ENCODE results near the gene SFXN2. TPM values are rescaled to one million over a fixed set of nuclear protein-coding genes. Genes with fewer than 3 reads are reported as not detected.

SFXN2 gene
- total RNA-seq, 2 donors from 2014 or later: 30.5 to 32.9 TPM

DNA sequence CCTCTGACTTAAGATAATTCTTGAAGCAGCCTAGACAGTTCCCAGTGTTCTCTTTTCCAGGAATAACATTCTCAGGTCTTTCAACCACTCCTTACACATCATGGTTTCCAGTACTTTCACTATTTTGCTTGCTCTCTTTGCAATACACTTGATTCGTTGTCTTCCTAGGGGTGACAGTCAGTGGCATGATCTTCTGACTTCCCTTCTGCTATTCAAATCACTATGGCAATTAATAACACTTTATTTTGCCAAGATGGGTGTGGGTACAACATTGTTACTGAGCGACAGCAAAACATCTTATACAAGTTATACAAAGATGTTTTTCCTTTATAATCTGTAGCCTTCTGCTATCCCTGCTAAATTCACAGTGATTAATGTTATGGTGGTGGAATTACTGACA lies 15.5 kb upstream of the SFXN2 start:
- TF ChIP-seq, protein P1, sequence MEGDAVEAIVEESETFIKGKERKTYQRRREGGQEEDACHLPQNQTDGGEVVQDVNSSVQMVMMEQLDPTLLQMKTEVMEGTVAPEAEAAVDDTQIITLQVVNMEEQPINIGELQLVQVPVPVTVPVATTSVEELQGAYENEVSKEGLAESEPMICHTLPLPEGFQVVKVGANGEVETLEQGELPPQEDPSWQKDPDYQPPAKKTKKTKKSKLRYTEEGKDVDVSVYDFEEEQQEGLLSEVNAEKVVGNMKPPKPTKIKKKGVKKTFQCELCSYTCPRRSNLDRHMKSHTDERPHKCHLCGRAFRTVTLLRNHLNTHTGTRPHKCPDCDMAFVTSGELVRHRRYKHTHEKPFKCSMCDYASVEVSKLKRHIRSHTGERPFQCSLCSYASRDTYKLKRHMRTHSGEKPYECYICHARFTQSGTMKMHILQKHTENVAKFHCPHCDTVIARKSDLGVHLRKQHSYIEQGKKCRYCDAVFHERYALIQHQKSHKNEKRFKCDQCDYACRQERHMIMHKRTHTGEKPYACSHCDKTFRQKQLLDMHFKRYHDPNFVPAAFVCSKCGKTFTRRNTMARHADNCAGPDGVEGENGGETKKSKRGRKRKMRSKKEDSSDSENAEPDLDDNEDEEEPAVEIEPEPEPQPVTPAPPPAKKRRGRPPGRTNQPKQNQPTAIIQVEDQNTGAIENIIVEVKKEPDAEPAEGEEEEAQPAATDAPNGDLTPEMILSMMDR (conservative IDR thresholded peaks at IDR 0.05): no peak
- no peaks in the 10 kb centered on the region for H3K27me3 Mint-ChIP-seq (ENCODE audit: insufficient read depth)
- Histone ChIP-seq H3K27ac (ENCODE audit: low read depth, low read length) (no peak overlapping the region), H3K27me3 (ENCODE audit: control insufficient read depth, insufficient read depth, low read length, poor library complexity, severe bottlenecking) (no peaks in the 10 kb centered on the region), H3K4me1 (ENCODE audit: control insufficient read depth, insufficient read depth, low read length) (no peaks in the 10 kb centered on the region), H3K36me3 (ENCODE audit: control insufficient read depth, insufficient read depth, low read length) (peaks cover 38% of the 10 kb centered on the region), H3K9ac (ENCODE audit: extremely low read depth, low read length, poor library complexity, severe bottlenecking) (no peak overlapping the region), H3K9me3 (ENCODE audit: control insufficient read depth, low read length) (no peaks in the 10 kb centered on the region), H3K4me3 (ENCODE audit: low read length) (no peak overlapping the region)
- H3K4me3 Mint-ChIP-seq: no peak overlapping the region
- no peaks in the 10 kb centered on the region for H3K9me3 Mint-ChIP-seq
- no peak for DNase-seq
- H3K36me3 Mint-ChIP-seq (ENCODE audit: low read depth): peaks cover 46% of the 10 kb centered on the region
- 100% methylated on average over 1 of the region's 2 CpGs for WGBS, 2 experiments (ENCODE audit: insufficient coverage in 1 of 2, insufficient read length in 1 of 2)
- H3K4me1 Mint-ChIP-seq: no peaks in the 10 kb centered on the region
- no peak overlapping the region for H3K27ac Mint-ChIP-seq

DNA sequence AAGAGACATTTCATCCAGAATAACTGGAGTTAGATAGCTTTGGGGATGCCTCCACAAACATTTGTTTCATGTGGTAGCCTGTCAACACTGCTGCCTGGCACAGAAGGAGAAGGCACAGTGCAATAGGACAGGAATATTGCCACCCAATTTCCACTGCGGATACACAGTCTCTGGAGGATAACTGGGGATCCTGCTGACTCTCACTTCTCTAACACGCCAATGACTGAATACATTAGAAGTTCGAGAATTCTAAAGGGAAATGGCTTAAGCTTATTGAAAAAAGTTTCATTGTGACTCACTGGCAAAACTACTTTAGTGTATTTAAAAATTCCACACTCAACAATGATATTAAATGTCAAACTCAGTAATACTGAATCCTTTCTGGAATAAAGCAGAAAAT lies 13.2 kb upstream of the SFXN2 start:
- 93 to 100% methylated on average over 1 to 3 of the region's 3 CpGs for WGBS, 2 experiments (ENCODE audit: insufficient coverage in 1 of 2, insufficient read length in 1 of 2)
- Histone ChIP-seq H3K27ac (ENCODE audit: low read depth, low read length) (no peak overlapping the region), H3K9me3 (ENCODE audit: control insufficient read depth, low read length) (no peaks in the 10 kb centered on the region), H3K27me3 (ENCODE audit: control insufficient read depth, insufficient read depth, low read length, poor library complexity, severe bottlenecking) (no peaks in the 10 kb centered on the region), H3K36me3 (ENCODE audit: control insufficient read depth, insufficient read depth, low read length) (peaks cover 35% of the 10 kb centered on the region), H3K9ac (ENCODE audit: extremely low read depth, low read length, poor library complexity, severe bottlenecking) (no peak overlapping the region), H3K4me1 (ENCODE audit: control insufficient read depth, insufficient read depth, low read length) (no peaks in the 10 kb centered on the region), H3K4me3 (ENCODE audit: low read length) (no peak overlapping the region)
- TF ChIP-seq, protein P1 (conservative IDR thresholded peaks at IDR 0.05): no peak
- H3K9me3 Mint-ChIP-seq: no peaks in the 10 kb centered on the region
- H3K4me3 Mint-ChIP-seq: no peak overlapping the region
- peaks cover 37% of the 10 kb centered on the region for H3K36me3 Mint-ChIP-seq (ENCODE audit: low read depth)
- H3K27ac Mint-ChIP-seq: no peak overlapping the region
- no peaks in the 10 kb centered on the region for H3K4me1 Mint-ChIP-seq
- DNase-seq: no peak
- no peaks in the 10 kb centered on the region for H3K27me3 Mint-ChIP-seq (ENCODE audit: insufficient read depth)

DNA sequence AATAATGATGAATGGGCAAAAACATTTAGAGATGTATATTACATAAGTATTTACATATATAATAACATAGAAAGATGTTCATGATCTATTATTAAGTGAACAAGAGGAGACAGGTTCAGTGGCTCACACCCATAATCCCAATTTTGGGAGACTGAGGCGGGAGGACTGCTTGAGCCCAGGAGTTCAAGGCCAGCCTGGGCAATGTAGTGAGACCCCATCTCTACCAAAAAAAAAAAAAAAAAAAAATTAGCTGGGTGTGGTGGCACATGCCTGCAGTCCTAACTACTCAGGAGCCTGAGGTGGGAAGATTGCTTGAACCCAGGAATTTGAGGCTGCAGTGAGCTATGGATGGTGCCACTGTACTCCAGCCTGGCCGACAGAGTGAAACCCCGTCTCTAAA lies 12.6 kb upstream of the SFXN2 start:
- Histone ChIP-seq H3K9me3 (ENCODE audit: control insufficient read depth, low read length) (no peaks in the 10 kb centered on the region), H3K4me3 (ENCODE audit: low read length) (no peak overlapping the region), H3K27ac (ENCODE audit: low read depth, low read length) (no peak overlapping the region), H3K4me1 (ENCODE audit: control insufficient read depth, insufficient read depth, low read length) (no peaks in the 10 kb centered on the region), H3K9ac (ENCODE audit: extremely low read depth, low read length, poor library complexity, severe bottlenecking) (no peak overlapping the region), H3K27me3 (ENCODE audit: control insufficient read depth, insufficient read depth, low read length, poor library complexity, severe bottlenecking) (no peaks in the 10 kb centered on the region), H3K36me3 (ENCODE audit: control insufficient read depth, insufficient read depth, low read length) (peaks cover 31% of the 10 kb centered on the region)
- DNase-seq: no peak
- TF ChIP-seq, protein P1 (conservative IDR thresholded peaks at IDR 0.05): no peak
- H3K27me3 Mint-ChIP-seq (ENCODE audit: insufficient read depth): no peaks in the 10 kb centered on the region
- H3K9me3 Mint-ChIP-seq: no peaks in the 10 kb centered on the region
- no peak overlapping the region for H3K4me3 Mint-ChIP-seq
- H3K27ac Mint-ChIP-seq: no peak overlapping the region
- H3K36me3 Mint-ChIP-seq (ENCODE audit: low read depth): peaks cover 32% of the 10 kb centered on the region
- no peaks in the 10 kb centered on the region for H3K4me1 Mint-ChIP-seq
- 100% methylated on average over 1 of the region's 3 CpGs; no CpG with 5 or more reads in 1 of the 2 experiments for WGBS, 2 experiments (ENCODE audit: insufficient coverage in 1 of 2, insufficient read length in 1 of 2)

Measured in endodermal cell (in vitro differentiated cells).